Measurements from ENCODE around the gene TMEM269.
A peak's percentile ranks its signal among the peaks of the same experiment; 100 is the strongest.

Gene TMEM269

GRCh38 chr1:42822800-42823392 is 38.1 kb downstream of the TMEM269 start:
- no peak for DNase-seq (ENCODE audit: low spot score)

GRCh38 chr1:42824481-42825035 is 39.8 kb downstream of the TMEM269 start:
- no peak for DNase-seq (ENCODE audit: low spot score)

- DNase-seq (ENCODE audit: low spot score) = no peak
Measured at GRCh38 chr1:42825036-42825851, 40.5 kb downstream of the TMEM269 start.

DNA sequence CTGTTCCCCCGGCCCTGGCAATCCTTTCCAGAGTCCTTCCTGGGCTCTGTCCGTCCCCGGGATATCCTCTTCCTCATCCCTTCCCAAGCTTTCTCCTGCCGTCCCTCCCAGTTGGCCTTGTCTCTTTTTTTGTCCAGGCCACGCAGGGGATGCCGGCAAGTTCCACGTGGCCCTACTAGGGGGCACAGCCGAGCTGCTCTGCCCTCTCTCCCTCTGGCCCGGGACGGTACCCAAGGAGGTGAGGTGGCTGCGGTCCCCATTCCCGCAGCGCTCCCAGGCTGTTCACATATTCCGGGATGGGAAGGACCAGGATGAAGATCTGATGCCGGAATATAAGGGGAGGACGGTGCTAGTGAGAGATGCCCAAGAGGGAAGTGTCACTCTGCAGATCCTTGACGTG is 45.8 kb downstream of the TMEM269 start:
- no peak for DNase-seq (ENCODE audit: low spot score)

DNA sequence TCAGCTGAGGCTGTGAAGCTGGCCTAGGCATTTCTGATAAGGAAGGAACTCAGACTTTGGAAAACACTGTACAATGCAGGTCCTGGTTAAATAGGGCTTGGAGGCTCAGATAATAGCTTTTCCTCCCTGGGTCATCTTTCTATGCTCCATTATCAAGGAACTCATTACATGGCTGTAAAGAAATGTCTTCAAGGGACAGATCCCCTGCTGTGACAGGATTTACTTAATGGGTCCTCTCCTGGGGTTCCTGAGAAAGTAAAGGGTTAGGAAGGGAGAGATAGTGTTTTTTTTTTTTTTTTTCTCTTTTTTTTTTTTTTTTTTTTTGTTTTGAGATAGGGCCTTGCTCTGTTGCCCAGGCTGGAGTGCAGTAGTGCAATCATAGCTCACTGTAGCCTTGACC is 46.5 kb downstream of the TMEM269 start:
- DNase-seq (ENCODE audit: low spot score) = no peak

DNA sequence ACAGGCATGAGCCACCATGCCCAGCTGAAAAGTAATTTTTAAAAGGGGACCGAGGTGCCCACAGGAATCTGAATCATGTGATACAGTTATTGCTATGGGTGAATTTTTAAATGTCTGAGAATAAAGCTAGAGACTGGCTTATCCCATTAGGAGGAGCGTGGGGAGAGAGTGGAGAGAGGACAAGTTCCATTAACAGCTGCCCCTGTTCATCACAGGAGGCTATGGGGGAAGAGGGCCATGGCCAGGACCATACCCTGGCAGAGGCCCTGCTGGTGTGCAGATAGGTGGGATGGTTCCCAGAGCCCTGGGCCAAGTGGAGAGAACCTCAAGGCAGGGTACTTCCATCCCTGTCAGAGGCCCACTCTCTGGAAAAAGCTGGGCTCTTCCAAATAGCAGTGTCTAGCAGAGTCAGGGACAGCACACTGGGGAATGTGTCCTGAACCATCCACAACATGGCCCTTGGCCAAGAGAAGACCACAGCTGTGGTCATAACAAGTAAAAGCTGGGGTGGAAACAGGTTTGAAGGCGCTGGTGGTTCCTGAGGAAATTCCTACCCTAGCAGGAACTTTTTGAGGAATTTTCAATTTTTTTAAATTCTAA is 48.0 kb downstream of the TMEM269 start:
- DNase-seq (ENCODE audit: low spot score) = no peak

GRCh38 chr1:42833981-42834380 is 49.2 kb downstream of the TMEM269 start:
- DNase-seq (ENCODE audit: low spot score) = no peak

DNA sequence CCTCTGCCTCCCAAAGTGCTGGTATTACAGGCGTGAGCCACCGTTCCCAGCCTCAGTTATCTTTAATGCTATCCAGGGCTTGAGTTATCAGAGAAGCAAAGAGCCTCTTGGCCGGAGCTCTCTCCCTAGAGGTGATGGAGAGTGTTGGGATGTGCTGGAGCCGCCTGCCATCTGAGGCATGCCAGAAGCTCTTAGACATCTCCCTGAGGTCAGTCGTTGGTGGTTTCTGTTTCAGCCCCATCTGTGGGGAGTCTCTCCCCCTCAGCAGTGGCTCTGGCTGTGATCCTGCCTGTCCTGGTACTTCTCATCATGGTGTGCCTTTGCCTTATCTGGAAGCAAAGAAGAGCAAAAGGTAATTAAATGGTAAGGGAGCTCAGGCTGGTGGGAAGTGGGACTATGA is 50.0 kb downstream of the TMEM269 start:
- no peak for DNase-seq (ENCODE audit: low spot score)

- no peak for DNase-seq (ENCODE audit: low spot score)
Measured at GRCh38 chr1:42835422-42835821, 50.6 kb downstream of the TMEM269 start.

DNA sequence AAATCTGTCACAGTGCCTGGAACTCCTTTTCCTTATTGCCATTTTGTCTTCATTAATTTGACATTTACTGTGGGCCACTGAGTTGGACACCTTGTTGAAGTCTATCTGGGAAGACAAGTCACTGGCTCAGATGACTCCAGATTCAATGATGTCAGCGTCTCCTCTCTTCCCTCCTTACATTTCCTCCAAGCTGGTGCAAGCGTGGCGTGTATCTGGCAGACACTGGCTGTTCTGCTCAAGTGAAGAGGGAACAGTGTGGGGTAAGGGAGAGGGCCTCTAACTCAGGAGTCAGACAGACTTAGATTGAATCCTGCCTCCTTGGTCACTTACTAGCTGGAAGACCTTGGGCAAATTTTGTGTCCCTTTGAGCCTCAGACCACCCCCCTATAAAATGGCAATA is 52.9 kb downstream of the TMEM269 start:
- DNase-seq (ENCODE audit: low spot score) = no peak

- DNase-seq (ENCODE audit: low spot score) = no peak
Measured at GRCh38 chr1:42838482-42839190, 53.8 kb downstream of the TMEM269 start.

DNA sequence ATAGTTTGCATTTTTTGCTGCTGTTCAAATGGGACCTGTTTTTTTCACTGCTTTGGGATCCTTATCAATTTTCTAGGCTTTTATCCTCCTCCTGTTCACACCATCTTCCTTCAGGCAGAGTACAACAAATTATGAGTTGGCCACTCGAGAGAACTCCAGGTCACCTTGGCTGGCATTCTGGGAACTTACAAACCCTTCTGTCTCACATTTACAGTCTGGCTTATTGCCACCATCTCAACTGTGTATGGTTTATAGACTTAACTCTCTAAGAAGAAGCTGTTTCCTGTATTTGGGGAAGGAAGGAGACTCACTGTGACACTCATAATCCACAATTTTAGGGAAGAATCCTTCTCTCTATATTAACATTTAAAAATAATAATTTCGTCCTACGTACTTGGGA is 56.2 kb downstream of the TMEM269 start:
- no peak for DNase-seq (ENCODE audit: low spot score)

DNA sequence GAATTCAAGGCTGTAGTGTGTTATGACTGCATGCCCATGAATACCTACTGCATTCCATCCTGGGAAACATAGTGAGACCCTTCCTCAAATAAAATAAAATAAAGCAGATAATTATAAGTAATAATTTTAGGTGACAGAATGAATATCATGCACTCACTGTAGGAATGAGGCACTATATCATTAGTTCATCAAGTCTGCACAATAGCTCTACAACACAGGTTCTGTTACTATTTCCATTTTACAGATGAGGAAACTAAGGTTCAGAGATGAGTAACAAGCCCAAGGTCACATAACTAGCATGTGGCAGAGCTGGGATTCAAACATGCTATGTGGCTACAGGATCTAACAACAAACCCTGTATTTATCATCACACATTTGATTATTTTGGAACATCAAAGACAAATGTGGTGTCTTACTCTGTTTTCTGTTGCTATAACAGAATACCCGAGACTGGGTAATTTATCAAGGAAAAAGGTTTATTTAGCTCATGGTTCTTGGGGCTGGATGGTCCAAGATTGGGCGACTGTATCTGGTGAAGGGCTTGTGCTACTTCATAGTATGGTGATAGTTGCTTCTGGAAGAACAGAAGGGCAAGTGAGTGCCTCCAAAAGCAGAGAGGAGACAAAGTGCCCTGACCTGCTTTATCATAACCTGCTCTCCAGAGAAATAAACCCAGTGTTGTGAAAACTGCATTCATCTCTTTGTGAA is 56.8 kb downstream of the TMEM269 start:
- no peak for DNase-seq (ENCODE audit: low spot score)

- DNase-seq (ENCODE audit: low spot score) = no peak
Measured at GRCh38 chr1:42844592-42845140, 59.9 kb downstream of the TMEM269 start.

DNA sequence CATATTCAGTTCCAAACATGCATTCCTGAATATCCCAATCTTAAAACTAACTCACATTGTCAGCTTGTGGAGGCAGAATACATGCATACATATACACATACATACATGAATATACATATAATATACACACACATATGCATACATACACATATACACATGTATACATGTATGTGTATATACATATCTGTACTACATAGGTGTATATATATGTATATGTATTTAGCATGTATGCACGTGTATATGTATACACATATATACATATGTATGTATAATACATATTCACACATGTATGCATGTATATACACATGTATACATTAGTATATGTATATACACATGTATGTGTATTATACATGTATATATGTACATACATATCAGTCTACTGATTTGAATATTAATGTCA is 60.4 kb downstream of the TMEM269 start:
- DNase-seq (ENCODE audit: low spot score) = no peak

DNA sequence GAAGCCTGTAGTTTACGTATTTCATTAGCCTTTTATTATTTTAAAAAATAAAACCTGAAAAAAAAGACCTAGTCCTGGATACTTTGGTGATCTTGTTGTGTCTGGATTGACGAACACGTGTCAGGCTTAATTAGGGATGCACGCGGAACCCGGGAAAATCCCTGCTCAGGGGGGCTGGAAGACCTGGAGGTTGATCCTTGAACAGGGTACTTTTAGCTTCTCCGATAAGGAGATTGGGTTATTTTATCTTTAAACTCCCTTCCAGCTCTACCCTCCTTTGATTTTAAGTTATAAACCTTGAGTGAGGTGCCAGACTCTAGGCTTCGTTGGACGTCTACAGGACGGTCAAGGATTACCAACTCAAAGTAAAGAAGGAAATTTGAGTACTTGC is 61.1 kb downstream of the TMEM269 start:
- DNase-seq (ENCODE audit: low spot score) = no peak

- DNase-seq (ENCODE audit: low spot score) = peak; percentile 96
Measured at GRCh38 chr1:42846257-42847110, 61.7 kb downstream of the TMEM269 start, which contains the start of gene ZNF691. ZNF691 (plus strand) TSS chr1:42846613; CDS start chr1:42849659, 3,046 bp downstream.

- no peak for DNase-seq (ENCODE audit: low spot score)
Measured at GRCh38 chr1:42847111-42847595, 62.4 kb downstream of the TMEM269 start.

DNA sequence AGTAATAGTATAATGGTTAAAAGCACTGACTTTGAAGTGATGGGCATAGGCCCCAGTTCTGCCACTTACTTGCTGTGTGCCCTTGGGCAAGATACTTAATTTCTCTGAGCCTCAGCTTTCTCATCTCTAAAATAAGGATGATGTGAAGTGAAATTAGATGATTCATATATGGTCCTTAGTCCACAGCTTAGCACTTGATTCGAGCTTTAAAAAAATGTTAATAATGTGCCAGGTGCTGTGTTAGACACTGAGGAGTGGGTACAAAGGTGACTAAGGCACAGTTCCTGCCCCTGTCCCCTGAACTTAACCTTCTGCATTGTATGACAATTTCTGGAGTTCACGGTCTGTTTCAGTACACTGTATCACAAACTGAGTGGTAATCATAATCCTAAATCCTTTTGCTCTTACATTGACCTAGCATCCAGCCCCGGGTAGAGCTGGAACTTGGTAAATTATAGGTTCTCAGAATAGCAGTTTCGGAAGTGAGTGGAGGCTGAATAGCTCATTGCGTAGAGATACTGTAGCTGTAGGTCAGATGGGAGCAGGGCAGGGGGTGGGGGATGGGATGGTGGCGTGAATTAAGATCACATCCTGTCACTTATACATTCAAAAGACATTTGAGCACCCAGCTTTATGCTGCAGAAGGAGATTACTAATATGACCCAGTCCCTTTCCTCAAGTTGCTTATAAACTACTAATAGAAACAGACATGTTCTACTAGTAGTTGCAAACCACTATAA is 63.1 kb downstream of the TMEM269 start:
- DNase-seq (ENCODE audit: low spot score) = no peak
